Measurements from ENCODE around the gene PPP1R9B.

DNA sequence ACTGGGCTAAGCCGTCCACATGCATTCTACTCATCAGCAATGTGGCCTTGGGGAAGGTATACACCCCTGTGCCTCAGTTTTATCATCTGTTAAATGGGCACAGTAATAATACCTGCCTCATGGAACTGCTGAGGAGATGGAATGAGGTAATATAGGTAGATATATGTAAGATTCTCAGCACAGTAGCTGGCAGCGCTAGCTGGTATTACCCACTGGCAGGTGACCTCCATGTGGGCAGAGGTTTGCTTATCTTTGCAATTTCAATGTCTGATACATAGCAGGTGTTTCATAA is 14.2 kb upstream of the PPP1R9B start:
- TF ChIP-seq CTCF (IDR thresholded peaks at IDR 0.05) (no peak), POLR2A (IDR thresholded peaks at IDR 0.05) (no peak)
